D721Med (cell line): ENCODE results near the gene AP1M1.

Experiments
- DNase-seq: peaks from one replicate; pipeline ENCODE4 v3.0.0; 2011; ENCODE audit warnings: low spot score; ENCODE audit not compliant: insufficient read length
- FAIRE-seq: peaks from 2 replicates; lab custom pipeline; 2011; peaks lifted over from hg19 to GRCh38; lab: Jason Lieb, UNC
- CTCF ChIP-seq: IDR thresholded peaks from 2 replicates; pipeline ENCODE4 v1.5.1; 2012; ENCODE audit warnings: mild to moderate bottlenecking, control low read depth; ENCODE audit not compliant: insufficient read depth; ENCODE audit errors: missing control alignments

AP1M1 gene

GRCh38 chr19:16290692-16291091, 93.0 kb downstream of the AP1M1 start:
- DNase-seq (no peak), FAIRE-seq (no peak)
- no peak for TF ChIP-seq CTCF

GRCh38 chr19:16293118-16294091, 95.7 kb downstream of the AP1M1 start:
- DNase-seq (no peak), FAIRE-seq (no peak)
- TF ChIP-seq CTCF = no peak

- no peak for DNase-seq
- no peak for TF ChIP-seq CTCF
- no peak for FAIRE-seq
Observed at GRCh38 chr19:16295057-16295456, 97.3 kb downstream of the AP1M1 start.
